ENCODE data around the gene ZNF526.

ZNF526 gene

DNA sequence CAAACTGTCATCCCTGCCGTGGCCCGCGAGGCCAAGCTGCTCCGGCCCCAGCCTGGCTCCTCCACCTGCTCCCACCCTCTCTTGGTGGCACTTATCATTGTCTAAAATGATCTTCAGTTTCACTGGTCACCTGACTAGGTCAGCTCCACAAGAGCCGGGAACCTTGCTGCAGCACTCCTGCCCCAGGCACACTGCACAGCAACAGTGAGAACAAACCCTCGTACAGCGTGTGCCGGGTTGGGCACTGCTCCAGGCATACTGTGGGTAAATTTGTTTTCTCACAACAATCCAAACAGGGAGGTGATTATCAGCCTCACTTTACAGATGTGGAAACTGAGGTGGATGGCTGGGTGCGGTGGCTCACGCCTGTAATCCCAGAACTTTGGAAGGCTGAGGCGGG is 11.5 kb upstream of the ZNF526 start:
- Histone ChIP-seq H3K4me3 (ENCODE audit: low read length, poor library complexity, severe bottlenecking) (no peak overlapping the region), H3K27me3 (ENCODE audit: insufficient read depth, low read length, poor library complexity, severe bottlenecking) (no peaks in the 10 kb centered on the region), H2AFZ (ENCODE audit: low read length) (no peak overlapping the region), H3K4me1 (ENCODE audit: insufficient read depth, low read length, poor library complexity, severe bottlenecking) (peaks cover 14% of the 10 kb centered on the region), H4K20me1 (ENCODE audit: insufficient read depth, low read length, poor library complexity, severe bottlenecking) (peaks cover 3% of the 10 kb centered on the region), H3K9me2 (replicated peaks; ENCODE audit: low read depth, low read length) (no peaks in the 10 kb centered on the region), H3K36me3 (ENCODE audit: insufficient read depth, low read length) (peaks cover 64% of the 10 kb centered on the region; the same call in 1 of the 2 replicates), H3F3A (ENCODE audit: low read depth) (no peaks in the 10 kb centered on the region), H3K4me2 (ENCODE audit: low read depth, low read length, poor library complexity, severe bottlenecking) (no peak overlapping the region), H3K9me3 (ENCODE audit: insufficient read depth, low read depth, low read length) (no peaks in the 10 kb centered on the region), H3K9ac (ENCODE audit: low read depth, low read length, poor library complexity, severe bottlenecking) (no peak overlapping the region), H3K79me2 (ENCODE audit: insufficient read depth, low read length) (peaks cover 59% of the 10 kb centered on the region)
- TF ChIP-seq, protein P1, sequence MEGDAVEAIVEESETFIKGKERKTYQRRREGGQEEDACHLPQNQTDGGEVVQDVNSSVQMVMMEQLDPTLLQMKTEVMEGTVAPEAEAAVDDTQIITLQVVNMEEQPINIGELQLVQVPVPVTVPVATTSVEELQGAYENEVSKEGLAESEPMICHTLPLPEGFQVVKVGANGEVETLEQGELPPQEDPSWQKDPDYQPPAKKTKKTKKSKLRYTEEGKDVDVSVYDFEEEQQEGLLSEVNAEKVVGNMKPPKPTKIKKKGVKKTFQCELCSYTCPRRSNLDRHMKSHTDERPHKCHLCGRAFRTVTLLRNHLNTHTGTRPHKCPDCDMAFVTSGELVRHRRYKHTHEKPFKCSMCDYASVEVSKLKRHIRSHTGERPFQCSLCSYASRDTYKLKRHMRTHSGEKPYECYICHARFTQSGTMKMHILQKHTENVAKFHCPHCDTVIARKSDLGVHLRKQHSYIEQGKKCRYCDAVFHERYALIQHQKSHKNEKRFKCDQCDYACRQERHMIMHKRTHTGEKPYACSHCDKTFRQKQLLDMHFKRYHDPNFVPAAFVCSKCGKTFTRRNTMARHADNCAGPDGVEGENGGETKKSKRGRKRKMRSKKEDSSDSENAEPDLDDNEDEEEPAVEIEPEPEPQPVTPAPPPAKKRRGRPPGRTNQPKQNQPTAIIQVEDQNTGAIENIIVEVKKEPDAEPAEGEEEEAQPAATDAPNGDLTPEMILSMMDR (conservative IDR thresholded peaks at IDR 0.05; ENCODE audit: low read length): no peak
- TF ChIP-seq EZH2phosphoT487 (IDR thresholded peaks at IDR 0.05; ENCODE audit: borderline replicate concordance): no peak

DNA sequence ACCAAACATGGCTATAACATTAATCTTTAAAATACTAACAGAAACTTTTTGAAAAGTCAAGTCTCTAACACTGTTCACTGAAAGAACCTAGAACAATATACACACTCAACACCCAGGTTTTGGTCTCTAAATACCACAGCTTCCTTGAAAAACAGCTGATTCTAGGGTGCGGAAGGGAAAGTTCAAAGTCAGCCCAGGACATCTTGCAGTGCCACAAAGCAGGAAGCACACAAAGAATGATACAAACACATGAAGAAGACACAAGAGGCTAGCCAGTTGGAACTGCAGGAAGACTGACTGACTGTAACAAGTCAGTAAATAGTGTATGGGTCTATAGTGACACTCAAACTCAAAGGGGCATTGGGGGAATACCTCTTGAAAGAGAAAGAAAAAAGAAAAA is 7.2 kb upstream of the ZNF526 start:
- Histone ChIP-seq H3K4me2 (ENCODE audit: low read depth, low read length, poor library complexity, severe bottlenecking) (peak overlapping the region; percentile 40), H4K20me1 (ENCODE audit: insufficient read depth, low read length, poor library complexity, severe bottlenecking) (peaks cover 30% of the 10 kb centered on the region), H3K27me3 (ENCODE audit: insufficient read depth, low read length, poor library complexity, severe bottlenecking) (no peaks in the 10 kb centered on the region), H3K9ac (ENCODE audit: low read depth, low read length, poor library complexity, severe bottlenecking) (peak overlapping the region; percentile 52), H3K4me3 (ENCODE audit: low read length, poor library complexity, severe bottlenecking) (no peak overlapping the region), H3K9me3 (ENCODE audit: insufficient read depth, low read depth, low read length) (no peaks in the 10 kb centered on the region), H3K36me3 (ENCODE audit: insufficient read depth, low read length) (peaks cover 29% of the 10 kb centered on the region; the same call in 1 of the 2 replicates), H3K4me1 (ENCODE audit: insufficient read depth, low read length, poor library complexity, severe bottlenecking) (peaks cover 33% of the 10 kb centered on the region), H3K79me2 (ENCODE audit: insufficient read depth, low read length) (peaks cover 69% of the 10 kb centered on the region), H2AFZ (ENCODE audit: low read length) (no peak overlapping the region), H3K9me2 (replicated peaks; ENCODE audit: low read depth, low read length) (no peaks in the 10 kb centered on the region), H3F3A (ENCODE audit: low read depth) (no peaks in the 10 kb centered on the region)
- TF ChIP-seq, protein P1 (conservative IDR thresholded peaks at IDR 0.05; ENCODE audit: low read length): no peak
- no peak for TF ChIP-seq EZH2phosphoT487 (IDR thresholded peaks at IDR 0.05; ENCODE audit: borderline replicate concordance)

DNA sequence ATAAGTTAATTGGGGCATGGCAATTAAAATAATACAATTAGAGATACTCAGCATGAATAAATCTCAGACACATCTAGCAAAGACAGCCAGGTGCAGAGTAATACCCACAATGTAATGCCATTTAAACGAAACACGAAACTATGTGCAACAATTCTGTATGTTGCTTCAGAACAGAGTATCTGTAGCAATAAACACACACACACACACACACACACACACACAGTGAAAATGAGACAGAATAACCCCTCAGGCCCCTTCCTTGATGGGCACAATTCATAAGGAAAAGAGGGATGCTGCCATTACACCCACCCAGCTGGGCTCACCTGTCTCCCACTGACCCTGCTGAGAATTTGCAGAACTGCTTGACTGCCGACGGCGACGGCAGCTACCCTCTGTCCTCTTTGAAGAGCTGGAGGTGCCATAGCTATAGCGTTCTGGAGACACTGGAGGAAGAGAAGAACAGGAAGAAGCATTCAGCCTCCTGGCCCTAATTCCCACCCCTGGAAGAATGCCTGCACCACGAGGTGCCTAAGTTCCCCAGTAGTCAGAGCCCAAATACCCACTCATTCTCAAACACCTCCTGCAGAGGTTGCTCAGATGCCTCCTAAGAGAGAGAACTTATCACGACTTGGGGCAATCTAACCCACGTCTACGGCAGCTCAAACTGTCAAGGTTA is 5.2 kb upstream of the ZNF526 start:
- H3K4me2 ChIP-seq (ENCODE audit: low read depth, low read length, poor library complexity, severe bottlenecking): peak overlapping the region; percentile 95
- H3F3A ChIP-seq (ENCODE audit: low read depth): no peaks in the 10 kb centered on the region
- peak overlapping the region; percentile 88 for H3K9ac ChIP-seq (ENCODE audit: low read depth, low read length, poor library complexity, severe bottlenecking)
- TF ChIP-seq, protein P1 (conservative IDR thresholded peaks at IDR 0.05; ENCODE audit: low read length): no peak
- no peak for TF ChIP-seq EZH2phosphoT487 (IDR thresholded peaks at IDR 0.05; ENCODE audit: borderline replicate concordance)
- H3K9me3 ChIP-seq (ENCODE audit: insufficient read depth, low read depth, low read length): no peaks in the 10 kb centered on the region
- peaks cover 10% of the 10 kb centered on the region; the same call in 1 of the 2 replicates for H3K36me3 ChIP-seq (ENCODE audit: insufficient read depth, low read length)
- peaks cover 72% of the 10 kb centered on the region for H3K79me2 ChIP-seq (ENCODE audit: insufficient read depth, low read length)
- peak overlapping the region; percentile 96 for H3K4me3 ChIP-seq (ENCODE audit: low read length, poor library complexity, severe bottlenecking)
- no peak overlapping the region for H2AFZ ChIP-seq (ENCODE audit: low read length)
- no peaks in the 10 kb centered on the region for H3K27me3 ChIP-seq (ENCODE audit: insufficient read depth, low read length, poor library complexity, severe bottlenecking)
- H3K4me1 ChIP-seq (ENCODE audit: insufficient read depth, low read length, poor library complexity, severe bottlenecking): peaks cover 40% of the 10 kb centered on the region
- peaks cover 30% of the 10 kb centered on the region for H4K20me1 ChIP-seq (ENCODE audit: insufficient read depth, low read length, poor library complexity, severe bottlenecking)
- no peaks in the 10 kb centered on the region for H3K9me2 ChIP-seq (replicated peaks; ENCODE audit: low read depth, low read length)

All from Loucy (cell line).